Upper lobe of right lung (tissue), 1 donor: ENCODE data around the gene NR2C2. TPM values are rescaled to one million over a fixed set of nuclear protein-coding genes. Genes with fewer than 3 reads are reported as not detected.

Source experiments
- ATAC-seq: fragments of 200-7000 bp; cut with Tn5 transposase; one replicate; pipeline ENCODE4 v1.9.1; 2020; ENCODE audit warnings: mild to moderate bottlenecking, moderate library complexity
- DNase-seq: peaks from one replicate; pipeline ENCODE4 v3.0.0-alpha.2; 2020
- H3K27ac ChIP-seq: fragments of 200-600 bp; one replicate; pipeline ENCODE4 v1.8.0; 2022
- H3K27me3 ChIP-seq: fragments of 200-600 bp; one replicate; pipeline ENCODE4 v1.8.0; 2022; ENCODE audit warnings: mild to moderate bottlenecking
- H3K36me3 ChIP-seq: fragments of 200-600 bp; one replicate; pipeline ENCODE4 v1.8.0; 2022
- H3K4me1 ChIP-seq: fragments of 200-600 bp; one replicate; pipeline ENCODE4 v1.8.0; 2022
- H3K4me3 ChIP-seq: fragments of 200-600 bp; one replicate; pipeline ENCODE4 v1.8.0; 2022; ENCODE audit warnings: mild to moderate bottlenecking
- H3K9me3 ChIP-seq: fragments of 200-600 bp; one replicate; pipeline ENCODE4 v1.8.0; 2022
- CTCF ChIP-seq: fragments of 200-600 bp; IDR thresholded peaks from one replicate; pipeline ENCODE4 v1.8.0; 2022; ENCODE audit warnings: antibody characterized with exemption
- intact Hi-C: fragments of 100-400 bp; cut with DNase I; formaldehyde crosslinking; loops from one replicate; pipeline ENCODE4 v1.11.0; 2022
- total RNA-seq: library from RNA; stranded (reverse); fragmentation: NEBNext Ultra II Directional; extraction: Animal tissue kit (Norgen Biotek cat#: 25700); gene quantifications from one replicate; pipeline ENCODE4 v1.2.1, GENCODE V29; 2021
- donor health status: DM: no; HTN: yes; CAD: no; lungs with severe emphysema.

Gene NR2C2
- total RNA-seq, 1 donor from 2014 or later: 52.5 TPM

- Histone ChIP-seq H3K36me3 (peaks cover 57% of the 10 kb centered on the region), H3K4me1 (peaks cover 6% of the 10 kb centered on the region), H3K9me3 (no peaks in the 10 kb centered on the region), H3K27ac (no peak overlapping the region), H3K4me3 (no peak overlapping the region), H3K27me3 (no peaks in the 10 kb centered on the region)
- DNase-seq (no peak), ATAC-seq (no peak)
- no peak for TF ChIP-seq CTCF
- intact Hi-C loops: no loop called here
Observed at GRCh38 chr3:15010664-15011063, 63.3 kb downstream of the NR2C2 start.

GRCh38 chr3:15011174-15011573, 63.8 kb downstream of the NR2C2 start:
- H3K36me3 ChIP-seq: peaks cover 58% of the 10 kb centered on the region
- intact Hi-C loops: no loop called here

GRCh38 chr3:15014606-15015328, 67.4 kb downstream of the NR2C2 start:
- DNase-seq: no peak
- no peaks in the 10 kb centered on the region for H3K27me3 ChIP-seq
- TF ChIP-seq CTCF: no peak
- intact Hi-C loops: no loop called here
- H3K27ac ChIP-seq: no peak overlapping the region
- H3K4me3 ChIP-seq: no peak overlapping the region
- peaks cover 66% of the 10 kb centered on the region for H3K36me3 ChIP-seq
- H3K9me3 ChIP-seq: no peaks in the 10 kb centered on the region
- no peaks in the 10 kb centered on the region for H3K4me1 ChIP-seq
- no peak for ATAC-seq

More at GRCh38 chr3:15011174-15011573, 63.8 kb downstream of the NR2C2 start:
- no peak for TF ChIP-seq CTCF
- Histone ChIP-seq H3K9me3 (no peaks in the 10 kb centered on the region), H3K4me1 (peaks cover 6% of the 10 kb centered on the region), H3K27me3 (no peaks in the 10 kb centered on the region), H3K27ac (no peak overlapping the region), H3K4me3 (no peak overlapping the region)
- no peak for ATAC-seq
- DNase-seq: no peak

- DNase-seq (no peak), ATAC-seq (no peak)
- no peak overlapping the region for H3K4me3 ChIP-seq
- no peaks in the 10 kb centered on the region for H3K9me3 ChIP-seq
- H3K27me3 ChIP-seq: no peaks in the 10 kb centered on the region
- peaks cover 72% of the 10 kb centered on the region for H3K36me3 ChIP-seq
- intact Hi-C loops: no loop called here
- no peak overlapping the region for H3K27ac ChIP-seq
- TF ChIP-seq CTCF: no peak
- no peaks in the 10 kb centered on the region for H3K4me1 ChIP-seq
Observed at GRCh38 chr3:15015456-15015855, 68.1 kb downstream of the NR2C2 start.

GRCh38 chr3:15017191-15017590, 69.8 kb downstream of the NR2C2 start:
- H3K9me3 ChIP-seq: no peaks in the 10 kb centered on the region

More at GRCh38 chr3:15017191-15017590, 69.8 kb downstream of the NR2C2 start:
- no peak for TF ChIP-seq CTCF
- no peak for DNase-seq
- peaks cover 90% of the 10 kb centered on the region for H3K36me3 ChIP-seq
- H3K4me1 ChIP-seq: no peaks in the 10 kb centered on the region
- no peaks in the 10 kb centered on the region for H3K27me3 ChIP-seq
- H3K27ac ChIP-seq: no peak overlapping the region
- no peak overlapping the region for H3K4me3 ChIP-seq
- no peak for ATAC-seq
- intact Hi-C loops: no loop called here
